SU-DHL-6 (cell line): Measurements from ENCODE around the gene GP1BA.

Experiments used
- EZH2phosphoT487 ChIP-seq: fragments of 200-600 bp; sonication (generic), shearing (Covaris generic); conservative IDR thresholded peaks from 2 replicates; pipeline ENCODE4 v1.6.1; 2018; ENCODE audit warnings: mild to moderate bottlenecking, antibody characterized with exemption, low read length, moderate library complexity, mixed read lengths
- TF ChIP-seq, protein P1 (sequence below): fragments of 200-600 bp; sonication (generic); IDR thresholded peaks from one replicate; pipeline ENCODE4 v1.5.1; 2017; ENCODE audit warnings: antibody characterized with exemption, mild to moderate bottlenecking, low read length, moderate library complexity; ENCODE audit not compliant: insufficient read depth, poor library complexity, severe bottlenecking

DNA sequence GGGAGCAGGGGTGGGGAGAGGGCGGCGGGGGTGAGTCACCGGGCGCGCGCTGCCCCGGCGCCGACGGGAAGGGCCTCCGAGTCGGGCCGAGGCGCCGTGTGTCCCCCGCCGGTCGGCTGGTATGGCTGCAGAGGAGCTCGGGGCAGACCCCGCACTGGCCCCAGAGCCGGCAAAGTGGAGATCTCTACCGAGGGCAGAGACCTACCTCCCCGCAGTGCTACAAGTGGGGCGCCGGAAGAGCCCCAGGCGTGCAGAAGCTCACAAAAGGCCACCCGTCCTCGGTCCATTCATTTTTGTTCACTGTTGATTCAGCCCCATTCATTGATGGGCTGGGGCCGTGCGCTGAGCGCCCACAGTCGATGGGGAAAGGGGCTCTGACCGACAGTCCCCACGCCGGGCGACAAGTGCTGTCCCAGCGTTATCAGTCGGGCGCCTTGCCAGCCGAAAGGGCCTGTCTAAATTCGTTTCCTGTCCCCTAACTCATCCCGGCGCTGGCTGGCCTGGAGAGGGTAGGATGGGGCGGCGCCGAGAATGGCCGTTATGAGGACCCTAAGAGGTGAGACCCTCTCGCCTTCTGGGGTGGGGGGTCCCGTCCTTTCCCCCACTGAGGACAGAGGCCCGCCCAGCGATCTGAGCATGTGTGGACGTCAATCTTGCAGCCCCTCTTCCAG, 18.1 kb downstream of the GP1BA start:
- TF ChIP-seq, protein P1, sequence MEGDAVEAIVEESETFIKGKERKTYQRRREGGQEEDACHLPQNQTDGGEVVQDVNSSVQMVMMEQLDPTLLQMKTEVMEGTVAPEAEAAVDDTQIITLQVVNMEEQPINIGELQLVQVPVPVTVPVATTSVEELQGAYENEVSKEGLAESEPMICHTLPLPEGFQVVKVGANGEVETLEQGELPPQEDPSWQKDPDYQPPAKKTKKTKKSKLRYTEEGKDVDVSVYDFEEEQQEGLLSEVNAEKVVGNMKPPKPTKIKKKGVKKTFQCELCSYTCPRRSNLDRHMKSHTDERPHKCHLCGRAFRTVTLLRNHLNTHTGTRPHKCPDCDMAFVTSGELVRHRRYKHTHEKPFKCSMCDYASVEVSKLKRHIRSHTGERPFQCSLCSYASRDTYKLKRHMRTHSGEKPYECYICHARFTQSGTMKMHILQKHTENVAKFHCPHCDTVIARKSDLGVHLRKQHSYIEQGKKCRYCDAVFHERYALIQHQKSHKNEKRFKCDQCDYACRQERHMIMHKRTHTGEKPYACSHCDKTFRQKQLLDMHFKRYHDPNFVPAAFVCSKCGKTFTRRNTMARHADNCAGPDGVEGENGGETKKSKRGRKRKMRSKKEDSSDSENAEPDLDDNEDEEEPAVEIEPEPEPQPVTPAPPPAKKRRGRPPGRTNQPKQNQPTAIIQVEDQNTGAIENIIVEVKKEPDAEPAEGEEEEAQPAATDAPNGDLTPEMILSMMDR, result no peak
- no peak for TF ChIP-seq EZH2phosphoT487
